DND-41 (cell line): ENCODE results near the gene FLT4.

Source experiments
- ATAC-seq: fragments of 200-7000 bp; cut with Tn5 transposase; 3 replicates; pipeline ENCODE4 v1.9.1; 2021; ENCODE audit warnings: low read depth; ENCODE audit not compliant: insufficient read depth
- DNase-seq: peaks from one replicate; pipeline ENCODE4 v3.0.0-alpha.2; 2020
- H2AFZ ChIP-seq: 2 replicates; pipeline ENCODE4 v1.6.0; 2012; ENCODE audit warnings: low read depth, low read length
- H3K27ac ChIP-seq: 2 replicates; pipeline ENCODE4 v1.5.1; 2012; ENCODE audit warnings: low read length, inconsistent platforms
- H3K27me3 ChIP-seq: fragments of 200-600 bp; sonication (generic); 2 replicates; pipeline ENCODE4 v1.6.0; 2012; ENCODE audit warnings: low read length, mild to moderate bottlenecking, inconsistent platforms; ENCODE audit not compliant: insufficient read depth, poor library complexity
- H3K36me3 ChIP-seq: 2 replicates; pipeline ENCODE4 v1.5.1; 2012; ENCODE audit warnings: low read length, inconsistent platforms; ENCODE audit not compliant: insufficient read depth
- H3K4me1 ChIP-seq: 2 replicates; pipeline ENCODE4 v1.5.1; 2012; ENCODE audit warnings: mild to moderate bottlenecking, low read length; ENCODE audit not compliant: insufficient read depth
- H3K4me2 ChIP-seq: 2 replicates; pipeline ENCODE4 v1.6.0; 2012; ENCODE audit warnings: mild to moderate bottlenecking, moderate library complexity, low read length, inconsistent platforms; ENCODE audit not compliant: insufficient read depth
- H3K4me3 ChIP-seq, 2 experiments: fragments of 200-600 bp in 1 of 2; shearing (Covaris generic) in 1 of 2; 2 replicates each; pipeline ENCODE4 v1.5.1; 2012 to 2016; ENCODE audit warnings: inconsistent platforms in 2 of 2, low read length in 2 of 2, mild to moderate bottlenecking in 2 of 2, low read depth in 1 of 2, moderate library complexity in 1 of 2
- H3K79me2 ChIP-seq: 2 replicates; pipeline ENCODE4 v1.6.0; 2012; ENCODE audit warnings: low read length, inconsistent platforms; ENCODE audit not compliant: insufficient read depth
- H3K9ac ChIP-seq: 2 replicates; pipeline ENCODE4 v1.6.0; 2012; ENCODE audit warnings: low read depth, mild to moderate bottlenecking, inconsistent platforms, low read length, moderate library complexity
- H3K9me3 ChIP-seq: 2 replicates; pipeline ENCODE4 v1.5.1; 2012; ENCODE audit warnings: low read length, moderate library complexity, mild to moderate bottlenecking, inconsistent platforms; ENCODE audit not compliant: insufficient read depth, severe bottlenecking
- H4K20me1 ChIP-seq: 2 replicates; pipeline ENCODE4 v1.6.0; 2012; ENCODE audit warnings: low read length; ENCODE audit not compliant: insufficient read depth
- CTCF ChIP-seq: IDR thresholded peaks from 2 replicates; pipeline ENCODE4 v1.5.1; 2012; ENCODE audit warnings: borderline replicate concordance, low read length, moderate library complexity, mild to moderate bottlenecking; ENCODE audit not compliant: poor library complexity, severe bottlenecking; ENCODE audit errors: extremely low read depth
- EZH2 ChIP-seq: IDR thresholded peaks from 3 replicates; pipeline ENCODE4 v1.6.1; 2012; ENCODE audit warnings: borderline replicate concordance, low read depth, mild to moderate bottlenecking, moderate library complexity, low read length, inconsistent platforms; ENCODE audit not compliant: severe bottlenecking

FLT4 gene

DNA sequence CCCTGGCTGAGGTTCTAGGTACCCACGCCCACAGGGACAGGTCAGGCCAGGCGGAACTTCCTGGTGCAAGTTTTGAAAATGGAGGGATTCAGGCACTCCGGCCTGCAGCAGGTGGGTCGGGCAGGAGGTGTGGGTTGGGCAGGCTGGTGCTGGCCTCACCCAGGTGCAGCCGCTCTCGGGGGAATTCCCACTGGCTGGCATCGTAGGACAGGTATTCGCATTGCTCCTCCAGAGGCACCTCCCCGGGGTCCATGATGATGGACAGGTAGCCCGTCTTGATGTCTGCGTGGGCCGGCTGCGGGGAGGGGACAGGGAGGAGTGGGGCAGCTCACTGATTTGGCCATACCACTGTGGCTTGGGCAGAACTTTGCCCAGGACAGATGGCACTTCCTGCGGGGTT, 29.4 kb downstream of the FLT4 start:
- ATAC-seq (no peak), DNase-seq (no peak)
- no peak overlapping the region for H2AFZ ChIP-seq
- H3K9ac ChIP-seq = no peak overlapping the region
- H3K27ac ChIP-seq = no peak overlapping the region
- no peaks in the 10 kb centered on the region for H4K20me1 ChIP-seq
- no peaks in the 10 kb centered on the region for H3K79me2 ChIP-seq
- TF ChIP-seq EZH2 = no peak
- TF ChIP-seq CTCF = no peak
- no peaks in the 10 kb centered on the region for H3K9me3 ChIP-seq
- no peak overlapping the region for H3K4me2 ChIP-seq
- no peaks in the 10 kb centered on the region for H3K27me3 ChIP-seq
- H3K4me3 ChIP-seq = no peak overlapping the region
- no peaks in the 10 kb centered on the region for H3K36me3 ChIP-seq
- peaks cover 4% of the 10 kb centered on the region for H3K4me1 ChIP-seq

DNA sequence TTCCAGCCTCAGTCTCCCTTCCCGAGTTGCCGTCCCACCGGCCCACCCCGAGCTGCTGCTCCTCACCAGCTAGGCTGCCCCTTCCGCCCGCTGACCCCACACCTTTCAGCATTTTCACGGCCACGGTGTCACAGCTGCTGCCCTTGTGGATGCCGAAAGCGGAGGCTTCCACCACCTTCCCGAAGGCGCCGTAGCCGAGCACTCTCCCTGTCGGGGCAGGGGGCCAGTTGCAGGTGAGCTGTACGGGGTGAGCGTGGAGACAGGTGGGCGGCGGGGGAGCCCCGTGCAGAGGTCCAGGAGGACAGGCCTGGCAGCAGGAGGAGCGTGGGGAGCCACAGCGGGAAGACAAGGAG, 29.9 kb downstream of the FLT4 start:
- Histone ChIP-seq H3K4me2 (no peak overlapping the region), H3K27me3 (no peaks in the 10 kb centered on the region), H3K4me3 (no peak overlapping the region), H2AFZ (no peak overlapping the region), H3K4me1 (peaks cover 4% of the 10 kb centered on the region), H4K20me1 (no peaks in the 10 kb centered on the region; the same call in 1 of the 2 replicates), H3K9ac (no peak overlapping the region), H3K36me3 (no peaks in the 10 kb centered on the region), H3K27ac (no peak overlapping the region), H3K79me2 (no peaks in the 10 kb centered on the region), H3K9me3 (no peaks in the 10 kb centered on the region)
- ATAC-seq = no peak
- DNase-seq = no peak
- TF ChIP-seq CTCF = no peak
- TF ChIP-seq EZH2 = no peak

- H3K79me2 ChIP-seq = no peaks in the 10 kb centered on the region
- no peak for TF ChIP-seq EZH2
- peak; percentile 13 for TF ChIP-seq CTCF
- ATAC-seq (no peak), DNase-seq (no peak)
- no peak overlapping the region for H3K4me3 ChIP-seq
- H3K9me3 ChIP-seq = no peaks in the 10 kb centered on the region
- no peak overlapping the region for H3K9ac ChIP-seq
- H3K36me3 ChIP-seq = no peaks in the 10 kb centered on the region
- no peak overlapping the region for H2AFZ ChIP-seq
- no peak overlapping the region for H3K27ac ChIP-seq
- H3K4me2 ChIP-seq = no peak overlapping the region
- H3K27me3 ChIP-seq = no peaks in the 10 kb centered on the region
- no peaks in the 10 kb centered on the region; the same call in 1 of the 2 replicates for H4K20me1 ChIP-seq
- peaks cover 4% of the 10 kb centered on the region for H3K4me1 ChIP-seq
These were observed 30.4 kb downstream of the FLT4 start for GRCh38 chr5:180618829-180619562.

- Histone ChIP-seq H2AFZ (no peak overlapping the region), H3K4me3 (no peak overlapping the region), H3K36me3 (no peaks in the 10 kb centered on the region), H3K79me2 (no peaks in the 10 kb centered on the region), H3K9ac (no peak overlapping the region), H3K4me1 (peaks cover 4% of the 10 kb centered on the region), H3K9me3 (no peaks in the 10 kb centered on the region), H3K27me3 (no peaks in the 10 kb centered on the region), H3K27ac (no peak overlapping the region), H3K4me2 (no peak overlapping the region), H4K20me1 (no peaks in the 10 kb centered on the region; the same call in 1 of the 2 replicates)
- TF ChIP-seq CTCF = no peak
- no peak for TF ChIP-seq EZH2
- no peak for ATAC-seq
- DNase-seq = no peak
These were observed 30.9 kb downstream of the FLT4 start for GRCh38 chr5:180618487-180618828.
